DOHH2 (cell line): ENCODE measurements around the gene TMEM131.

Source experiments
- CTCF ChIP-seq: fragments of 200-600 bp; sonication (generic); IDR thresholded peaks from one replicate; pipeline ENCODE4 v1.5.1; 2014; ENCODE audit warnings: antibody characterized with exemption, mild to moderate bottlenecking, low read depth, low read length; ENCODE audit not compliant: poor library complexity, severe bottlenecking
- EZH2phosphoT487 ChIP-seq: fragments of 200-600 bp; sonication (generic); IDR thresholded peaks from 2 replicates; pipeline ENCODE4 v1.6.1; 2017; ENCODE audit warnings: borderline replicate concordance, mild to moderate bottlenecking, antibody characterized with exemption, low read length, moderate library complexity, mixed read lengths

- TF ChIP-seq CTCF (no peak), EZH2phosphoT487 (no peak)
Observed at GRCh38 chr2:97766567-97766966, 229.2 kb downstream of the TMEM131 start.
